ENCODE data around the gene CMKLR1. TPM values are rescaled to one million over a fixed set of nuclear protein-coding genes. Genes with fewer than 3 reads are reported as not detected.

CMKLR1 gene
- total RNA-seq, 1 donor from 2014 or later = 10.1 TPM

DNA sequence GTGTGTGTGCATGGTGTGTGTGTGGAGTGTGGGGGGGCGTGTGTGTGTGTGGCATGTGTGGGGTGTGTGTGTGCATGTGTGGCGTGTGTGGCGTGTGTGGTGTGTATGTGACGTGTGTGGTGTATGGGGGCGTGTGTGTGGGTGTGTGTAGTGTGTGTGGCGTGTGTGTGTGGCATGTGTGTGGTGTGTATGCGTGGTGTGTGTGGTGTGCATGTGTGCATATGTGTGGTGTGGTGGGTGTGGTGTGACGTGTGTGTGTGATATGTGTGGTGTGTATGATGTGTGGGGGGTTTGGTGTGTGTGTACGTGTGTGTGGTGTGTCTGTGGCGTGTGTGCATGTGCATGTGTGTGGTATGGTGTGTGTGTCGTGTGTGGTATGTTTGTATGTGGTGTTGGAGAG lies 24.1 kb upstream of the CMKLR1 start:
- Histone ChIP-seq H3K9me3 (no peaks in the 10 kb centered on the region), H3K36me3 (no peaks in the 10 kb centered on the region), H3K27ac (no peak overlapping the region), H3K27me3 (no peaks in the 10 kb centered on the region), H3K4me3 (no peak overlapping the region), H3K4me1 (no peaks in the 10 kb centered on the region)
- no peak for DNase-seq (ENCODE audit: extremely low spot score in 2 of 2)
- TF ChIP-seq POLR2A (IDR thresholded peaks at IDR 0.05) (no peak), POLR2AphosphoS5 (IDR thresholded peaks at IDR 0.05; ENCODE audit: insufficient read depth in 1 of 2, low read depth in 1 of 2) (no peak)
- TF ChIP-seq, protein P1, sequence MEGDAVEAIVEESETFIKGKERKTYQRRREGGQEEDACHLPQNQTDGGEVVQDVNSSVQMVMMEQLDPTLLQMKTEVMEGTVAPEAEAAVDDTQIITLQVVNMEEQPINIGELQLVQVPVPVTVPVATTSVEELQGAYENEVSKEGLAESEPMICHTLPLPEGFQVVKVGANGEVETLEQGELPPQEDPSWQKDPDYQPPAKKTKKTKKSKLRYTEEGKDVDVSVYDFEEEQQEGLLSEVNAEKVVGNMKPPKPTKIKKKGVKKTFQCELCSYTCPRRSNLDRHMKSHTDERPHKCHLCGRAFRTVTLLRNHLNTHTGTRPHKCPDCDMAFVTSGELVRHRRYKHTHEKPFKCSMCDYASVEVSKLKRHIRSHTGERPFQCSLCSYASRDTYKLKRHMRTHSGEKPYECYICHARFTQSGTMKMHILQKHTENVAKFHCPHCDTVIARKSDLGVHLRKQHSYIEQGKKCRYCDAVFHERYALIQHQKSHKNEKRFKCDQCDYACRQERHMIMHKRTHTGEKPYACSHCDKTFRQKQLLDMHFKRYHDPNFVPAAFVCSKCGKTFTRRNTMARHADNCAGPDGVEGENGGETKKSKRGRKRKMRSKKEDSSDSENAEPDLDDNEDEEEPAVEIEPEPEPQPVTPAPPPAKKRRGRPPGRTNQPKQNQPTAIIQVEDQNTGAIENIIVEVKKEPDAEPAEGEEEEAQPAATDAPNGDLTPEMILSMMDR (IDR thresholded peaks at IDR 0.05) = no peak
- intact Hi-C loops (cut with DNase I) = no loop called here

DNA sequence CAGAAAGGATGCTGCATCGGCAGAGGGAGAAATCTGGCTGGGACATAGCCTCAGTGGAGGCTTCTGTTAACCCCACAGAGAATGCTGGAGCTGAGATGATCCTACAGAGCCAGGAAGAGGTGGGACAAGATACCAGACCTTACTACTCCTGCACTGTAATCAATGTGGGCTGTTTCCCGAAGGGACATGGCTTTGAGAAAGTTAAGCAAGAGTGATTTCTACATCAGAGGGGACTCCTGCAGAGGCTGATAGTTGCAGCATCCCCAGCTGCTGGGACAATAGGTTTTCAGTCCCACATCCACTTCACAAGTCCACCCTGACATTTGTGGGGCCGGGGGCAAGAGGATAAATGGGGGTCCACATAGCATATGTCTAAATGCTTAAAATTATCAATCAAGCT lies 22.5 kb upstream of the CMKLR1 start:
- no peaks in the 10 kb centered on the region for H3K9me3 ChIP-seq
- TF ChIP-seq POLR2A (IDR thresholded peaks at IDR 0.05) (no peak), POLR2AphosphoS5 (IDR thresholded peaks at IDR 0.05; ENCODE audit: insufficient read depth in 1 of 2, low read depth in 1 of 2) (no peak)
- TF ChIP-seq, protein P1 (IDR thresholded peaks at IDR 0.05) = no peak
- no peak overlapping the region for H3K27ac ChIP-seq
- H3K4me3 ChIP-seq = no peak overlapping the region
- intact Hi-C loops (cut with DNase I) = no loop called here
- no peaks in the 10 kb centered on the region for H3K36me3 ChIP-seq
- H3K4me1 ChIP-seq = no peaks in the 10 kb centered on the region
- H3K27me3 ChIP-seq = no peaks in the 10 kb centered on the region
- no peak for DNase-seq (ENCODE audit: extremely low spot score in 2 of 2)

GRCh38 chr12:108360487-108360886 lies 21.4 kb upstream of the CMKLR1 start:
- no peak for DNase-seq (ENCODE audit: extremely low spot score in 2 of 2)
- Histone ChIP-seq H3K27ac (no peak overlapping the region), H3K27me3 (no peaks in the 10 kb centered on the region), H3K4me1 (no peaks in the 10 kb centered on the region), H3K9me3 (no peaks in the 10 kb centered on the region), H3K36me3 (no peaks in the 10 kb centered on the region), H3K4me3 (no peak overlapping the region)
- intact Hi-C loops (cut with DNase I) = no loop called here
- TF ChIP-seq, protein P1 (IDR thresholded peaks at IDR 0.05) = no peak
- TF ChIP-seq POLR2A (IDR thresholded peaks at IDR 0.05) (no peak), POLR2AphosphoS5 (IDR thresholded peaks at IDR 0.05; ENCODE audit: insufficient read depth in 1 of 2, low read depth in 1 of 2) (no peak)

DNA sequence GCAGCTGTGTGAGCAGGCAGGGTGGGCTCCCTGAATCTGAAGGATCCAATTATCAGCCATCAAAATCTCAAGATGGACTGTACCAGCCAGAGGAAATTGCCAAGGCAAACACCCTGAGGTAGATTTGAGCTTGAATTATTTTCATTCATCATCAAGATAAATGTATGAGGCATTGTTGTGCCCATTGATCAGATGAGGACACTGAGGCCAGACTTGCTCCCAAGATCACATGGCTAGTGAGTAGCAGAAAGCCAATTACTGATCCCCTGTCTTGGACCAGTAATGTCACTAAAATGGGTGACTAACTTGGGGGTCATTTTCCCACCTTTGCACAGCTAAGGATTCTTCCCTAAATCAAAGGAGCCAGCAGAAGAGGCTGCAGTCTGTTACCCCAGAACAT lies 20.9 kb upstream of the CMKLR1 start:
- no peaks in the 10 kb centered on the region for H3K4me1 ChIP-seq
- intact Hi-C loops (cut with DNase I) = no loop called here
- H3K27me3 ChIP-seq = no peaks in the 10 kb centered on the region
- no peak for DNase-seq (ENCODE audit: extremely low spot score in 2 of 2)
- H3K4me3 ChIP-seq = no peak overlapping the region
- no peaks in the 10 kb centered on the region for H3K36me3 ChIP-seq
- TF ChIP-seq POLR2AphosphoS5 (IDR thresholded peaks at IDR 0.05; ENCODE audit: insufficient read depth in 1 of 2, low read depth in 1 of 2) = no peak
- TF ChIP-seq, protein P1 (IDR thresholded peaks at IDR 0.05) = no peak
- TF ChIP-seq POLR2A (IDR thresholded peaks at IDR 0.05) = no peak
- H3K9me3 ChIP-seq = no peaks in the 10 kb centered on the region
- no peak overlapping the region for H3K27ac ChIP-seq

DNA sequence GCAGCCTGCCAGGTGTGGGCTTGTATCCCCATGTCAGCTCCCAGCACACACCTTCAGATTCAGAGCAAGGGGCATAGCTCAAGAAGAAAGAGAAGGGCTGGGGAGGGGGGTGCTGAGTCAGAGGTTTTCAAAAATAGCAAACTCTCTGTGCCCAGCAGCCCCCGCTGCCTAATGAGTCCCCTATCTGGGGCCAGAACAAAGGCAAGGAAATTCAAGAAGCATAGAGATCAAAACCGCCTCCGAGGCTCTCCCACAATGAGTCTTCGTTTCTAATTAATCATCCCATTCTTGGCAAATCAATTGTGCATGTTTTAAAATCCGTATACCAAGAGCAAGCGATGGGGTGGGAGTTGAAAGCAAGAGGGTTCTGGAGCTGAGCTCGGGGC lies 19.5 kb upstream of the CMKLR1 start:
- Histone ChIP-seq H3K4me3 (no peak overlapping the region), H3K4me1 (no peaks in the 10 kb centered on the region), H3K27me3 (no peaks in the 10 kb centered on the region), H3K27ac (no peak overlapping the region), H3K9me3 (no peaks in the 10 kb centered on the region), H3K36me3 (no peaks in the 10 kb centered on the region)
- no peak for DNase-seq (ENCODE audit: extremely low spot score in 2 of 2)
- no peak for TF ChIP-seq POLR2A (IDR thresholded peaks at IDR 0.05)
- TF ChIP-seq POLR2AphosphoS5 (IDR thresholded peaks at IDR 0.05; ENCODE audit: insufficient read depth in 1 of 2, low read depth in 1 of 2) = no peak
- TF ChIP-seq, protein P1 (IDR thresholded peaks at IDR 0.05) = no peak
- intact Hi-C loops (cut with DNase I) = no loop called here
